Mesothelial cell of epicardium (in vitro differentiated cells): Measurements from ENCODE around the gene PLIN1. TPM values are rescaled to one million over a fixed set of nuclear protein-coding genes. Genes with fewer than 3 reads are reported as not detected.
A peak's percentile ranks its signal among the peaks of the same experiment; 100 is the strongest.

Source experiments
- DNase-seq, 2 experiments: peaks; one replicate each; pipeline ENCODE4 v3.0.0; 2021; ENCODE audit warnings: low spot score in 2 of 2; ENCODE audit not compliant: unreplicated experiment in 2 of 2
- H3K27ac Mint-ChIP-seq: 2 replicates; pipeline ENCODE4 v1.8.0; 2021; ENCODE audit warnings: mixed read lengths
- H3K27me3 Mint-ChIP-seq: 2 replicates; pipeline ENCODE4 v1.8.0; 2021; ENCODE audit warnings: low read depth, mixed read lengths
- H3K36me3 Mint-ChIP-seq: 2 replicates; pipeline ENCODE4 v1.8.0; 2021; ENCODE audit warnings: mixed read lengths
- H3K4me1 Mint-ChIP-seq: 2 replicates; pipeline ENCODE4 v1.8.0; 2021; ENCODE audit warnings: mixed read lengths
- H3K4me3 Mint-ChIP-seq: 2 replicates; pipeline ENCODE4 v1.8.0; 2021; ENCODE audit warnings: mild to moderate bottlenecking, moderate library complexity, mixed read lengths
- H3K9me3 Mint-ChIP-seq: 2 replicates; pipeline ENCODE4 v1.8.0; 2021; ENCODE audit warnings: mixed read lengths
- total RNA-seq: library from RNA; stranded (reverse); gene quantifications from 3 replicates; pipeline ENCODE4 v1.2.1, GENCODE V29; 2021
- TF ChIP-seq, protein P1 (sequence below): fragments of 200-600 bp; sonication (generic); IDR thresholded peaks from one replicate; pipeline ENCODE4 v1.5.0; 2021; ENCODE audit warnings: antibody characterized with exemption; ENCODE audit not compliant: unreplicated experiment

PLIN1 gene
- total RNA-seq, 1 donor from 2014 or later: 0.31 TPM

DNA sequence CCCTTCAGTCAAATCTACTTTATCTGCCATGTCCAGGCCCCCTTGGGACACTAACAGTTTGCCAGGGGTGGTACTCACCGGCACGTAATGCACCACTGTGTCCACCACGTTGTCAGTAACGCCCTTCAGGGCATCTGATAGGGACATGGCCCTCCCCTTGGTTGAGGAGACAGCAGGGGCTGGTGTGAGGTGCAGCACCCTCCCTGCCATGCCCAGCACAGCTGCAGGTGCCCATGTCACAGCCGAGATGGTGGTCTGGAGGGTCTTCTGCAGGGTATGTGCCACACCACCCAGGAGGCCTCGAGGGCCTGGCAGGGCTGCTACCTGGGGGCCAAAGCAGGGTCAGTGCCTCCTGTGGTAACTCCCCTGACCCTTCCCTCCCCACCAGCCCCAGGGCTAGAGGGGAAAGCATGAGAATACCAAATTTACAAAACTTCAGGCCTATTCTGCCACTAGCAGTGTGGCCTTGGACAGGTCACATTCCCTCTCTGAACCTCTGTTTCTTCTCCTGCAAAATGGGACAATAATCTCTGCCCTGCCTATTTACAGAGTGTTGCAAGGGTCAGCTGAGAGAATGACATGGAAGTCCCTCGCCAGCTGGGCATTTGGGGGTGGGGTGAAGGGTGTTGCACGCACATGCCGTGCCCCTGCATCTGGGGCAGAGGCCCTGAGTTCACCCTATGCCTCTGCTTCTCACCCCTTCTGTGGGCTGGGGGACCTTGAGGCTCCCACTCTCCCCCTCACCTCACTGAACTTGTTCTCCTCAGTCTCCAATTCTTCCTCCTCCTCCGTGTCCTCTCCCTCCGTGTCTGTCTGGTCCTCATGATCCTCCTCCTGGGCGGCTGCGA, 12.1 kb downstream of the PLIN1 start:
- TF ChIP-seq, protein P1, sequence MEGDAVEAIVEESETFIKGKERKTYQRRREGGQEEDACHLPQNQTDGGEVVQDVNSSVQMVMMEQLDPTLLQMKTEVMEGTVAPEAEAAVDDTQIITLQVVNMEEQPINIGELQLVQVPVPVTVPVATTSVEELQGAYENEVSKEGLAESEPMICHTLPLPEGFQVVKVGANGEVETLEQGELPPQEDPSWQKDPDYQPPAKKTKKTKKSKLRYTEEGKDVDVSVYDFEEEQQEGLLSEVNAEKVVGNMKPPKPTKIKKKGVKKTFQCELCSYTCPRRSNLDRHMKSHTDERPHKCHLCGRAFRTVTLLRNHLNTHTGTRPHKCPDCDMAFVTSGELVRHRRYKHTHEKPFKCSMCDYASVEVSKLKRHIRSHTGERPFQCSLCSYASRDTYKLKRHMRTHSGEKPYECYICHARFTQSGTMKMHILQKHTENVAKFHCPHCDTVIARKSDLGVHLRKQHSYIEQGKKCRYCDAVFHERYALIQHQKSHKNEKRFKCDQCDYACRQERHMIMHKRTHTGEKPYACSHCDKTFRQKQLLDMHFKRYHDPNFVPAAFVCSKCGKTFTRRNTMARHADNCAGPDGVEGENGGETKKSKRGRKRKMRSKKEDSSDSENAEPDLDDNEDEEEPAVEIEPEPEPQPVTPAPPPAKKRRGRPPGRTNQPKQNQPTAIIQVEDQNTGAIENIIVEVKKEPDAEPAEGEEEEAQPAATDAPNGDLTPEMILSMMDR: no peak
- no peaks in the 10 kb centered on the region for H3K27me3 Mint-ChIP-seq
- no peaks in the 10 kb centered on the region for H3K9me3 Mint-ChIP-seq
- DNase-seq: no peak
- H3K36me3 Mint-ChIP-seq: no peaks in the 10 kb centered on the region
- H3K4me3 Mint-ChIP-seq: peak overlapping the region; percentile 38
- H3K27ac Mint-ChIP-seq: no peak overlapping the region
- H3K4me1 Mint-ChIP-seq: peaks cover 14% of the 10 kb centered on the region

DNA sequence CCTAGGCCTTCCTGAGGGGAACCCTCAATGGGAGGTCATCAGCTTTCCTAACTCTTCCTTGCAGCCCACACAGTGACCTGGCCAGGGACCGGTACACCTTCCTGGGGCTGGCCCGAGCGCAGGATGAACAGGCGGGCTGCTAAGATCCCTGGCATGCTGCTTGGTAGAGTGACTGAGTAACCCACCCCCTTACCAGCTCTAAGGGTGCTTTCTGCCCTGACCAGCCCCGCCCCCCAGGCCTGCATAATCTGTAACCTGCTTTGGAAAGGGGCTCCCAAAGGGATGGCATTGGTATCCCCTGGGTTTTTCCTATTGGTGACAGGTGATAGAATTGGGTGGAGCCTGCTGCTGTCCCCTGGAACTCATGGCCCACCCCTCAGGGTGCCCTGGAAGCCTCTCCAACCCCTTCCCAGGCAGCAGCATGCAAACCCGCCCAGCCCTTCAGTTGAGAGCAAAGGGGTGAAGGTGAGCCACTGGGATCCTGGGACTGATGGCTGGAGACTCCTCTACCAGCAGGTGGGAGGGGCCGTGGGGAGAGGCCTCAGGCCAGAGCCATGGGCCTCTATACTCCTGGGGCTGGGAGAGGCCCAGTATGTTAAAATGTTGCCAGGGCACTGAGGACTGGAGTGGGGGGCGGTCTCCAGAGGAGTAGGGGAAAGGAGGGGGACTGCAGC, 12.8 kb downstream of the PLIN1 start:
- Mint-ChIP-seq H3K27me3 (no peaks in the 10 kb centered on the region), H3K4me3 (peak overlapping the region; percentile 39), H3K36me3 (no peaks in the 10 kb centered on the region), H3K27ac (no peak overlapping the region), H3K9me3 (no peaks in the 10 kb centered on the region), H3K4me1 (peaks cover 11% of the 10 kb centered on the region)
- TF ChIP-seq, protein P1: no peak
- no peak for DNase-seq

DNA sequence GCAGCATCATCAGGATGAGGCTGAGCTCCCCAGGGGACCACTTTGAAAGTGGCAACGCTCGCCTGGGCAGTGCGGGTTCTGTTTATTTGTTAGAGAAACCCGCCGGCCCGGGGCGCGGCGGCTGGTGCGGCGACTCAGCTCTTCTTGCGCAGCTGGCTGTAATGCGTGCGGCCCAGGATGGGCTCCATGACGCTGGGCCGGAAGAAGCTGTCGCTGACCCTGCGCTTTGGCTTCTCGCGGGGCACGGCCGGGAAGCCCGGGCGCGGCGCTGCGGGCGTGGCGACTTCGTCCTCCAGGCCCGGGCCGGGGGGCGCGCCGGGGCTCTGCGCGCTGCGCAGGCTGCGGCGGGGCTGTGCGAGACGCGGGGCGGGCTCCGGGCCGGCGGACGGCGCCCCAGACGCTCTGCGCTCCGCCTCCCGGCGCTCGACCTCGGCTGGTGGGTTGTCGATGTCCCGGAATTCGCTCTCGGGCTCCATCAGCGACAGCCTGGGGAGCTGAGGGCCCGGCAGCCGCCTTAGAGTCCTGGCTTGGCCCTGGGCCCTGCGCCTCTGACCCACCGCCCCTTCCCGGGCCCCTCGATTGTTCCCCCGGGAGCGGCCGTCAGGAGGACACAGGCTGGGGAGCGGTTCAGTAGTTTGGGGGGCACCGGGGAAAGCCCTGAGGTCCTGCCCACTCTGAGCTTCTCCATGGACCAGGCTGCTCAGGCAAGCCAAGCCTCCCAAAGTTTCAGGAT, 13.6 kb downstream of the PLIN1 start:
- H3K36me3 Mint-ChIP-seq: no peaks in the 10 kb centered on the region
- peak in 1 of 2 experiments; percentile 68 for DNase-seq
- H3K27me3 Mint-ChIP-seq: peaks cover 3% of the 10 kb centered on the region
- peak overlapping the region; percentile 49 for H3K4me3 Mint-ChIP-seq
- no peaks in the 10 kb centered on the region for H3K9me3 Mint-ChIP-seq
- TF ChIP-seq, protein P1: no peak
- H3K27ac Mint-ChIP-seq: no peak overlapping the region
- peaks cover 11% of the 10 kb centered on the region for H3K4me1 Mint-ChIP-seq

DNA sequence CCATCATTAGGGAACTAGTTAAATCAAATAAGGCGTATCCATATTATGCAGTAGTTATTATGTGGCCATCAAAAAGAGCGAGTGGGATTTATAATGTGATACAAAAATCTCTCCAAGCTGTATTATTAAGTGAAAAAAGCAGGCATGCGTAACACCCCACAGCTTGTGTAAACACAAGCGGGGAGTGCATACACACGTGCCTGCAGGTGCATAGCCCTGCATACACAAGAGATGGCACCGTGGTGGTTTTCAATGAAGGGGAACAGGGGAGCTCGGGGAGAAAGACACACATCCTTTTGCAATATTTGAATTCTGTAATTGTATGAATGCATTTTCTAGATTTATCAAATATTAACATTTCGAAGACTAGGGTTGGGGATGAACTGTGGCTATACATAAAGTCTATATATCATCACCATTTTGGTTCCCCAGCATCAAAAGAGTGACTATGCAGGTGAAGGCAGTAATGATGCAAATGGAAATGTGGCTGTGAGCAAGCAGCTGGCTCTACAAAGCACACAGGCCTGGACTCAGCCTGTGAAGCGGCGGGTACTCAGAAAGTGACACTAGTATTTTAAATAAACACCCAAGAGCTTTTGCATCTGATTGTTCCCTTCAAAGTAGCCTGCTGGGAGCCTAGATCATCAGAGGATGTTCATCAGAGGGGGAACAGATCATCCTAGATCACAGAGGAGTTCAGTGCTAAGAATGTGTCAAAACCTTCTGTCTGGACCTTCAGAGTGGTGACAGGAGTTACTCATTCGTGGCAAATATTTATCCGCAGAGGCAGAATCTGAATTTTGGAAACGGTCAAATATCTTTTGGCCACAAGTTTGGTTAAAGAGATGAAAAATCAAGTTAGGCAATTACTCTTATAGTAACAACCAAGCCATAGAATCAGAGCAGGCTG, 14.5 kb downstream of the PLIN1 start:
- Mint-ChIP-seq H3K4me3 (peak overlapping the region; percentile 53), H3K27ac (no peak overlapping the region)

More for the DNA sequence above, 14.5 kb downstream of the PLIN1 start:
- TF ChIP-seq, protein P1: no peak
- Mint-ChIP-seq H3K4me1 (peaks cover 11% of the 10 kb centered on the region), H3K36me3 (no peaks in the 10 kb centered on the region), H3K27me3 (peaks cover 8% of the 10 kb centered on the region), H3K9me3 (no peaks in the 10 kb centered on the region)
- DNase-seq: no peak
